ENCODE data around the gene HOXC9.

Gene HOXC9

GRCh38 chr12:53964315-53964713 is 35.6 kb upstream of the HOXC9 start:
- Histone ChIP-seq H3K4me1 (ENCODE audit: insufficient read depth, insufficient read length) (no peaks in the 10 kb centered on the region), H3K9me3 (ENCODE audit: insufficient read depth, low read length) (no peaks in the 10 kb centered on the region), H3K36me3 (ENCODE audit: insufficient read depth, insufficient read length, low read length) (no peaks in the 10 kb centered on the region), H3K9ac (ENCODE audit: insufficient read length, low read depth) (no peak overlapping the region), H3K27me3 (ENCODE audit: insufficient read depth, insufficient read length) (peaks cover 100% of the 10 kb centered on the region), H3K4me3 (ENCODE audit: insufficient read length, low read depth) (no peak overlapping the region)
- TF ChIP-seq YY1 (IDR thresholded peaks at IDR 0.05; ENCODE audit: insufficient read depth, insufficient read length) (no peak), SUZ12 (IDR thresholded peaks at IDR 0.05; ENCODE audit: extremely low read depth, insufficient read depth, insufficient read length) (no peak), ZNF274 (IDR thresholded peaks at IDR 0.05; ENCODE audit: low read depth, low read length) (no peak)
- no peak for DNase-seq (ENCODE audit: low read depth, low spot score)

GRCh38 chr12:53965281-53966084 is 34.5 kb upstream of the HOXC9 start:
- Histone ChIP-seq H3K4me3 (ENCODE audit: insufficient read length, low read depth) (no peak overlapping the region), H3K9me3 (ENCODE audit: insufficient read depth, low read length) (no peaks in the 10 kb centered on the region), H3K4me1 (ENCODE audit: insufficient read depth, insufficient read length) (no peaks in the 10 kb centered on the region), H3K36me3 (ENCODE audit: insufficient read depth, insufficient read length, low read length) (no peaks in the 10 kb centered on the region), H3K9ac (ENCODE audit: insufficient read length, low read depth) (no peak overlapping the region), H3K27me3 (ENCODE audit: insufficient read depth, insufficient read length) (peaks cover 100% of the 10 kb centered on the region)
- no peak for DNase-seq (ENCODE audit: low read depth, low spot score)
- TF ChIP-seq SUZ12 (IDR thresholded peaks at IDR 0.05; ENCODE audit: extremely low read depth, insufficient read depth, insufficient read length) (peak; percentile 43), YY1 (IDR thresholded peaks at IDR 0.05; ENCODE audit: insufficient read depth, insufficient read length) (no peak), ZNF274 (IDR thresholded peaks at IDR 0.05; ENCODE audit: low read depth, low read length) (no peak)

- no peaks in the 10 kb centered on the region for H3K36me3 ChIP-seq (ENCODE audit: insufficient read depth, insufficient read length, low read length)
- TF ChIP-seq SUZ12 (IDR thresholded peaks at IDR 0.05; ENCODE audit: extremely low read depth, insufficient read depth, insufficient read length) = no peak
- TF ChIP-seq YY1 (IDR thresholded peaks at IDR 0.05; ENCODE audit: insufficient read depth, insufficient read length) = no peak
- no peak for TF ChIP-seq ZNF274 (IDR thresholded peaks at IDR 0.05; ENCODE audit: low read depth, low read length)
- no peak overlapping the region for H3K4me3 ChIP-seq (ENCODE audit: insufficient read length, low read depth)
- DNase-seq (ENCODE audit: low read depth, low spot score) = peak; percentile 44
- H3K27me3 ChIP-seq (ENCODE audit: insufficient read depth, insufficient read length) = peaks cover 100% of the 10 kb centered on the region
- no peaks in the 10 kb centered on the region for H3K9me3 ChIP-seq (ENCODE audit: insufficient read depth, low read length)
- H3K4me1 ChIP-seq (ENCODE audit: insufficient read depth, insufficient read length) = no peaks in the 10 kb centered on the region
- H3K9ac ChIP-seq (ENCODE audit: insufficient read length, low read depth) = no peak overlapping the region
These were observed 33.9 kb upstream of the HOXC9 start for GRCh38 chr12:53966085-53966384.

- no peaks in the 10 kb centered on the region for H3K9me3 ChIP-seq (ENCODE audit: insufficient read depth, low read length)
- peak overlapping the region; percentile 13 for H3K9ac ChIP-seq (ENCODE audit: insufficient read length, low read depth)
- no peaks in the 10 kb centered on the region for H3K4me1 ChIP-seq (ENCODE audit: insufficient read depth, insufficient read length)
- DNase-seq (ENCODE audit: low read depth, low spot score) = no peak
- no peaks in the 10 kb centered on the region for H3K36me3 ChIP-seq (ENCODE audit: insufficient read depth, insufficient read length, low read length)
- H3K27me3 ChIP-seq (ENCODE audit: insufficient read depth, insufficient read length) = peaks cover 100% of the 10 kb centered on the region
- peak overlapping the region; percentile 12 for H3K4me3 ChIP-seq (ENCODE audit: insufficient read length, low read depth)
- peak; percentile 91 for TF ChIP-seq SUZ12 (IDR thresholded peaks at IDR 0.05; ENCODE audit: extremely low read depth, insufficient read depth, insufficient read length)
- no peak for TF ChIP-seq ZNF274 (IDR thresholded peaks at IDR 0.05; ENCODE audit: low read depth, low read length)
These were observed 33.4 kb upstream of the HOXC9 start for GRCh38 chr12:53966385-53967133.

GRCh38 chr12:53967421-53967925 is 32.5 kb upstream of the HOXC9 start:
- Histone ChIP-seq H3K27me3 (ENCODE audit: insufficient read depth, insufficient read length) (peaks cover 100% of the 10 kb centered on the region), H3K4me3 (ENCODE audit: insufficient read length, low read depth) (no peak overlapping the region)
- TF ChIP-seq ZNF274 (IDR thresholded peaks at IDR 0.05; ENCODE audit: low read depth, low read length) (no peak), YY1 (IDR thresholded peaks at IDR 0.05; ENCODE audit: insufficient read depth, insufficient read length) (no peak), SUZ12 (IDR thresholded peaks at IDR 0.05; ENCODE audit: extremely low read depth, insufficient read depth, insufficient read length) (no peak)

GRCh38 chr12:53968214-53969127 is 31.5 kb upstream of the HOXC9 start:
- peaks cover 100% of the 10 kb centered on the region for H3K27me3 ChIP-seq (ENCODE audit: insufficient read depth, insufficient read length)
- H3K9ac ChIP-seq (ENCODE audit: insufficient read length, low read depth) = no peak overlapping the region
- DNase-seq (ENCODE audit: low read depth, low spot score) = no peak
- no peak overlapping the region for H3K4me3 ChIP-seq (ENCODE audit: insufficient read length, low read depth)
- no peaks in the 10 kb centered on the region for H3K9me3 ChIP-seq (ENCODE audit: insufficient read depth, low read length)
- TF ChIP-seq SUZ12 (IDR thresholded peaks at IDR 0.05; ENCODE audit: extremely low read depth, insufficient read depth, insufficient read length) (no peak), ZNF274 (IDR thresholded peaks at IDR 0.05; ENCODE audit: low read depth, low read length) (no peak), YY1 (IDR thresholded peaks at IDR 0.05; ENCODE audit: insufficient read depth, insufficient read length) (no peak)
- H3K36me3 ChIP-seq (ENCODE audit: insufficient read depth, insufficient read length, low read length) = no peaks in the 10 kb centered on the region
- H3K4me1 ChIP-seq (ENCODE audit: insufficient read depth, insufficient read length) = peaks cover 4% of the 10 kb centered on the region

More at GRCh38 chr12:53967421-53967925, 32.5 kb upstream of the HOXC9 start:
- Histone ChIP-seq H3K36me3 (ENCODE audit: insufficient read depth, insufficient read length, low read length) (no peaks in the 10 kb centered on the region), H3K9me3 (ENCODE audit: insufficient read depth, low read length) (no peaks in the 10 kb centered on the region), H3K4me1 (ENCODE audit: insufficient read depth, insufficient read length) (no peaks in the 10 kb centered on the region), H3K9ac (ENCODE audit: insufficient read length, low read depth) (no peak overlapping the region)
- no peak for DNase-seq (ENCODE audit: low read depth, low spot score)
